GM04504 (cell line): ENCODE results near the gene CNTN6.

Experiments
- DNase-seq: peaks from one replicate; pipeline ENCODE4 v3.0.0-alpha.2; 2012; ENCODE audit warnings: low read depth

The CNTN6 gene

GRCh38 chr3:1092771-1093170 lies at the start of gene CNTN6:
CNTN6 (plus strand) TSS chr3:1093024; CDS start chr3:1148009, 54,985 bp downstream.
- no peak for DNase-seq

DNA sequence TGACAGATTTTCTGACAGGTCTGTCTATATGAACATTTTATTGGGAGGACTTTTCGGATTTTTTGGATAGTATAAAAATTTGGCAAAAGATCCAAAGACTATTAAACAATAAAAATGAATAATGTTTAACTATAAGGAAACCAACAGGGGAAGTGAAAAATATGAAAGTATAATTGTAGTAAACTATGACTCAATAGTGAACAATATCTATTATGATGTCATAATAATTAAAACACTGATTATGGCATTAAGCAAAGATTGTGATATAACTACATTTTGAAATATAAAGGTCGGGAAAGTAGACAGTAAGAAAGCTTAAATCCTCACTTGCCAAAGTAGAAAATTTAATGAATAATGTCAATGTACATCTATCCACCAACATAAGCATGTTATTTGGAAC lies 44.3 kb upstream of the CNTN6 start:
- DNase-seq, result no peak

DNA sequence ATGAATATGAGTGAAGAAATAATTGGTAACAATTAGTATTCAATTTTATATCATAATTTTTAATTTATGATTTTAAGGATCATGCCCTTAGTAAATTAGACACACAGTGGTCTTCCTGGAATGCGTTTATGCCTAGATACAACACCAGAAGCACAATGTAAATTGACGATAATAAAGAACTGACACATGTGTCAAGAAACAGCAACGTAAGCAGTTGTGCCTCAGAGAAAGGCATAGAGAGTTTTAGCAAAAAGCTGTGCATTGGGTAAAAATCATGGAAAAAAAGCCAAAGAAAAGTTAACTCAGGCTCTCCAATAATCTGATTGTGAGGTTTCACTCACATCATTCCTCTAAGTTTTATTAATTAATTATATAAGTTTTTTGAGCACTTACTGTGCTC lies 37.0 kb upstream of the CNTN6 start:
- no peak for DNase-seq

DNA sequence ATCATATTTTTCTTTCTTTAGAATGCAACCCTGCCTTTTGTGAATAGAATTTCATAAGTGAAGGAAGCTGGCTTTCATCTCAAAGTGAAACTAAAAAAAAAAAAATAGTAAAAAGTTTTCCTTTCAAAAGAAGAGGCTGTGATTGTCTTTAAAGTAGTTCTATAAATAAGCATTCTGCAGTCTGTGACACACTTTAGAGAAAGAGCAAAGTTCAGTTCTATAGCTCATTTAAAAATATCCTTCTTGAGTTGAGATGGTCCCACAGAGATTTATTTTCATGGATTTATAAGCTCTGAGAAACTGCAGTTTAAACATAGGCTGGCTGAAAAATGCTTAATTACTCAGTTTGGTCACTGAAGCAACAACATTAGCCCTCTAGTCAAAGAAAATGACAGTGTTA lies 36.1 kb upstream of the CNTN6 start:
- no peak for DNase-seq

DNA sequence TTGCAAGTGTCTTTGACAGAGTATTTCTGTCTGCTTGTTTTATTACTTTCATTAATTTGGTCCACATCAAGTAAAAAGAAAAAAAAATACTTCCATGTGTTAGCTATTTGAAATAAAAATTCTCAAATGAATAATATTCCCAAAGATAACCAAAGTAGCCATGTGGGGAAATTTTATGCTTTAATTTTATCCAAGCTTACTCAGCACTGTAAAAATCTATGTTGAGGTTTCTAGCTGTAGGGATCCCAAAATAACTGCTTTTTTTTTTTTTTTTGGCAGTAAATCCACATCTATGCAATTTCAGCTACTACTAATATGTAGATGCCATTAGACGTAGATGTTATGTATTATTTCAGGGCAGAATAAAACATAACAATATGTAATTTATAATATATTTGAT lies 35.4 kb upstream of the CNTN6 start:
- no peak for DNase-seq

DNA sequence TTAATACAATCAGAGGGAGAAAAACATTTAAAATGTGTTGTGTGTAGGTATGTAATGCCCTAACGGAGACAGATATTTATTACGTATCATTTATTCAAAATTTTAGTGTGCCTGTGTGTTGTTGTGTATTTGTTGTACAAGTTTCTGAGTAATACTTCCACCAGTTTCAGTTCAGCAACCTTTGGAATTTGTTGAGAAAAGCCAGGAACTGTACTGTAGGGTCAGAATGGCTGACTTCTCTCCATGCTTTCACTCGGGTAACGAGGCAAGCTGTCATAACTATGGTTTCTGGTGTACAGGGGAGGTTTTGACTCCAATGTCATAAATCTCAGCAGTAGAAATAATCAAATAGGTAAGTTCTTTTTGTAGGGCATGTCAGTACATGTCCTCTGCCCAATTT lies 23.8 kb upstream of the CNTN6 start:
- no peak for DNase-seq

DNA sequence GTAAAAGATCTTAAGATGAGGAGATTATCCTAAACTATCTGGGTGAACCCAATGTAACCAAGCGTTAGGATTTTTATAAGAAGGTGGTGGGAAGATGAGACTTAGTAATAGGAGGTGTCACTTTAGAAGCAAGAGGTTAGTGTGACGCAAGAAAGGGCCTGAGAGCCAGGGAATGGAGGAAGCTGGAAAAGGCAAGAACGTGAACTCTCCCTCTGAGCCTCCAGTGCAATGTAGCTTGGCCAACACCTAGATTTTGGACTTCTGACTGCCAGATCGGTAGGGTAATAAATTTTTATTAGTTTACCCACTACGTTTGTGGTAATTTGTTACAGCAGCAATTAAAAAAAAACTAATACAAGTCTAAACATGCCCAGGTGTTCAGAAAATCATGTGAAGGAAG lies 20.8 kb upstream of the CNTN6 start:
- no peak for DNase-seq

DNA sequence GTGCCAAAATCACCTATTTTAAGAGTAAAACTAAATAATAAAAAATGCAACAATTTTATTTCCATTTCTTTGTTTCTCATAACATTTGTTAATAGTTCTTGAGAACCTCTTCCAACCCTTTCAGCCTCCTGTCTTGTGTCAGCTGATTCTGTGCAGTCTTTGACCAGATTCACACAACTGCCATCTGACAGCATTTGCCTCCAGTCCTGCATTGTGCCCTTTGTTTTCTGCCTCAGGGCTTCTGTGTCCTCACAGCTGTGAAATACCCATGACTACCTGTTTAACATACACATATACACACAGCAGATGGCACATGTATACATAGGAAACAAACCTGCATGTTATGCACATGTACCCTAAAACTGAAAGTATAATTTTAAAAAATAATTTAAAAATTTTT lies 13.2 kb upstream of the CNTN6 start:
- no peak for DNase-seq

- DNase-seq, result peak; percentile 19
These were observed 10.7 kb upstream of the CNTN6 start for GRCh38 chr3:1082108-1082507.

DNA sequence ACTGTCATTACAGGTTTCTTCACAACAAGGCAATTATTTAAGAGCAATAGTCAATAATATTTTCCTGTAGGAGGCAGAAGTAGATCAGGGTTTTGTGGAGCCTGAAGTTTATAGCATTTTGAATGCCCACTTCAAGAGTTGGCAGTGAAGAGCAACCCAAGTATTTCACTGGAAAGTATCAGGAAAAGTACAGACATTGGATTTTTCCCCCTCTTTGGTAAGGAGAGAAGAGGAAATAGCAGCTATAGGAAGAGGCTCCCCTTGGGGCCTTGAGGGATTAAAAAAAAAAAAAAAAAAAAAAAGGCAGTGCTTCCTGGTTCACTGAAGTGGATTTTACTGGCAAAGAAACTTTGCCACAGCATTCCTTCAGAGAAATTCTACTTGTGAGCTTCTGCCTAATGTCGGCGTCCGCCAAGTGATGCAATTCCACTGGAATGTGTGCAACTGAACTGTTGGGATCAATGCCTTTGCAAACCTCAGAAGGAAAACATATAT lies 5.7 kb upstream of the CNTN6 start:
- DNase-seq, result peak; percentile 80

GRCh38 chr3:1088503-1088902 lies 4.3 kb upstream of the CNTN6 start:
- no peak for DNase-seq

DNA sequence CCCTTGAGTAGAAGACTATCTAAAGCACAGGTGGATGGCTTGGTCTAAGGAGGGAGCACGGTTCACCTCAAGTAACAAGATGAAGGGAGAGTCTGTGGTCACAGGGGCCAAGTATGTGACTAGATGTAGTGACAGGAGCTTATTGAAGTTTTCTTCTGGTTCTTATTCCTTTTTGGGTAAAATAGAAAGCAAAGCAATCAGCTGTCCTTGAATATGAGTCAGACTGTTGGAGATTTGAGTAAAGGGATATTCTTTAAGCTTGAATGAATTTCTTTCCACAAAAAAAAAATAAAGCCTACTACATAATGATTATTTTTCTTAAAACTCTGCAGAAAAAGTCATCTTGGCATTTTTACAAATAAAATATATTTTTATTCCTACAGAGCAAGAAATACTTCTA lies 1.5 kb upstream of the CNTN6 start:
- no peak for DNase-seq

DNA sequence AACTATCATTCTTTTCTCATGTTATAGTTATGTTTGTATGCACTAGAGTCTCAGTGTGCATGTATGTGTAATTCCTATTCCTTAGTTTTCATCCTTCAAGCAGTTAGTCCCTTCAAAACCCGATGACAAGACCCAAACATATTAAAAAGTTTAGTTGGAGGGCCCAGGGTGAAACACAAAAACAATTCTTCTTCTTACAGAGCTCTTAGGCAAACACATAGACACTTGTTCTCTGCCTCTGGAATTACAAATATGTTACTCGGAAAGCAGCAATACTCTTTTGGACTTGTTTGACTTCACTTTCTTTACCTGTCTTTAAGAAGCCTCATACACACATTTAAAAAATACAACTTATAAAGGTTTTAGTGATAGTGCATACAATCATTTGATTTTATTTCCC lies 763 bp upstream of the CNTN6 start:
- DNase-seq, result no peak

DNA sequence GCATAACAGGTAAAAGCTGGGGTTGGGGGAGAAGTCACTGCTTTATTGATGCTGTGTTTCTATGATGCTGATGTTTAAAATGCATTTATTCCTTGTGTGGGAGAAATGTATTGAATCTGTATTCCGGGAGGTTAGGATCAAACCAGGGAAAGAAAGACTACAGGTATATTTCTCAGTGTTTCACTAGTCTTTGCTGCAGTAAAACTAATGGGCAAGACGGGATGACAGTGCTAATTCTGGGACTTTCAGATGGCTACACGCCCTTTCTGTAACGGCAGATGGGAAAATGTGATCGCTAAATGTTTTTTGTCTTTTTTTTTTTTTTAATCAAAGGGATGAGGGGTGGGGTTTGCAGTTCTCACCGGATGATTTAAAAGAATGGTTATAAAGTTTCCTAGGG lies 393 bp downstream of the CNTN6 start:
- DNase-seq, result no peak

- no peak for DNase-seq
These were observed 10.7 kb downstream of the CNTN6 start for GRCh38 chr3:1103525-1103924.

- DNase-seq, result no peak
These were observed 25.1 kb downstream of the CNTN6 start for GRCh38 chr3:1117843-1118473.

GRCh38 chr3:1131166-1131565 lies 38.3 kb downstream of the CNTN6 start:
- no peak for DNase-seq

DNA sequence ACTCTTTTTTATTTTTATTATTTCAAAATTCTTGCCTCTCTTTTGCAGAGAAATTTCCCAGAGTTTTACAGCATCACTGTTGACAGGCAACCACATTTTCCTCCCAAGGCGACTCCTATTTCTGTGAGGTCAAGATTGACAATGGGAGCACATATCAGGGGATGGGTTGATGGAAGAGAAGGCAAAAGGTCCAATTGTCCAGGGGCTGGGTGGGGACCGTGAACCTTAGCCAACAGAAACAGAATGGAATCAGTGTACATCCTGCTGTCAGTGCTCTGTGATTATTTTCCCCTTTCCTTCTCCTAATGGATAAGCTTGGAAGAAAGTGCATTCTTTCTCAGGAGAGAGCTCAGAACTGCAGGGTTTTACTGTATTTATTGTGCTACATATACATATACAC lies 42.4 kb downstream of the CNTN6 start:
- DNase-seq, result no peak

- no peak for DNase-seq
These were observed 45.2 kb downstream of the CNTN6 start for GRCh38 chr3:1138036-1138435.

DNA sequence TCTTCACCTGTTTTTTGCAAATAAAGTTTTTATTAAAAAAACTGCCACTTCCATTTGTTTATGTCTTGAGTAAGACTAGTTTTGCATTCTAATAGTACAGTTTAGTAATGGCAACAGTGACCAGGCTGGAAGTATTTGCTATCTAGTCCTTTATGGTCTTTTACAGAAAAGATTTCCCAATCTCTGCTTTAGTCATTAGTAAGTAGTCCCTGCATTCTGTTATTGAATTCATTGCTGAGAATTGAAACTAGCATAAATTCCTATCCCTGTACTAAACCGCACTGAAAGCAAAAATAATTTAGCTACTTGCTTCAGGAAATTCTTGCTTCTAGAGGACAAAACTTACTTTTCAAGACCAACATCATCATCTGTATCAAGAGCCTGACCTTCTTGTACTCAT lies 46.2 kb downstream of the CNTN6 start:
- no peak for DNase-seq

DNA sequence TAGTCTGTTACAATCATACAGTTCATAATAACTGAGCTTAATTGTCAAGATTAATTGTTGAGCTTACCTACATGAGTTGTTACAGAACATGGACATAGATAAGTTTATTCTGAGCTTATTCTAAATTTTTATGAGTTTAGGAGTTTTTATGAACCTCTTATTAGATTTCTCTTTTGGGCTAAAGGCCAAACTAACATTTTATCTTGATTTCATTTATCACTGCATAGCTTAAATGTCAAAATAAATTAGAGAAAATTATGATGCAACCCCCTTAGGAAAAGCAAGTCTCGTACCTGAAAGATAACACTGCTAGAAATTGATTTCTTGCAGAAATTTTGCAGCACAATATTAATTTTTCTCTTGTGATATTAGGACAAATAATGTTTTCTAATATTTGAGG lies 54.5 kb downstream of the CNTN6 start:
- DNase-seq, result no peak

GRCh38 chr3:1147819-1148218 lies 55.0 kb downstream of the CNTN6 start:
- no peak for DNase-seq

GRCh38 chr3:1164101-1164500 lies 71.3 kb downstream of the CNTN6 start:
- DNase-seq, result no peak

GRCh38 chr3:1171320-1171719 lies 78.5 kb downstream of the CNTN6 start:
- DNase-seq, result no peak

- DNase-seq, result no peak
These were observed 79.8 kb downstream of the CNTN6 start for GRCh38 chr3:1172644-1173043.
